Lung (tissue), 12 donors: ENCODE results near the gene SRD5A1. TPM values are rescaled to one million over a fixed set of nuclear protein-coding genes. Genes with fewer than 3 reads are reported as not detected.

Source experiments
- ATAC-seq: fragments of 200-7000 bp; cut with Tn5 transposase; one replicate; pipeline ENCODE4 v1.9.1; 2020; ENCODE audit warnings: moderate number of reproducible peaks; ENCODE audit not compliant: insufficient read depth, low FRiP score
- DNase-seq, 3 donors: peaks; one replicate each; pipeline ENCODE4 v3.0.0-alpha.2; 2013 to 2017
- H3K27ac ChIP-seq, 2 donors: one replicate each; pipeline ENCODE4 v1.5.1; 2013; ENCODE audit warnings: mild to moderate bottlenecking in 2 of 2, moderate library complexity in 2 of 2, control low read depth in 1 of 2, inconsistent platforms in 1 of 2, low read depth in 1 of 2, low read length in 1 of 2
- H3K27me3 ChIP-seq, 3 donors: one replicate each; pipeline ENCODE4 v1.5.1; 2013; ENCODE audit warnings: low read length in 2 of 3; ENCODE audit not compliant: control insufficient read depth in 3 of 3, insufficient read depth in 3 of 3
- H3K36me3 ChIP-seq, 4 donors: one replicate each; pipeline ENCODE4 v1.5.1; 2013; ENCODE audit warnings: low read length in 4 of 4, mild to moderate bottlenecking in 1 of 4, moderate library complexity in 1 of 4; ENCODE audit not compliant: control insufficient read depth in 4 of 4, insufficient read depth in 4 of 4
- H3K4me1 ChIP-seq, 5 donors: one replicate each; pipeline ENCODE4 v1.5.1; 2013; ENCODE audit warnings: low read length in 5 of 5, mild to moderate bottlenecking in 2 of 5, moderate library complexity in 1 of 5; ENCODE audit not compliant: control insufficient read depth in 5 of 5, insufficient read depth in 5 of 5
- H3K4me3 ChIP-seq: one replicate; pipeline ENCODE4 v1.5.1; 2013; ENCODE audit warnings: mild to moderate bottlenecking, control low read depth, moderate library complexity
- H3K9ac ChIP-seq, 2 donors: one replicate each; pipeline ENCODE4 v1.5.1; 2013; ENCODE audit warnings: low read length in 2 of 2, control low read depth in 1 of 2; ENCODE audit not compliant: insufficient read depth in 1 of 2
- H3K9me3 ChIP-seq, 4 donors: one replicate each; pipeline ENCODE4 v1.5.1; 2013; ENCODE audit warnings: low read length in 3 of 4, mild to moderate bottlenecking in 1 of 4, moderate library complexity in 1 of 4; ENCODE audit not compliant: control insufficient read depth in 4 of 4, insufficient read depth in 3 of 4
- CTCF ChIP-seq: IDR thresholded peaks from 2 replicates; pipeline ENCODE4 v1.5.1; 2012; ENCODE audit warnings: mild to moderate bottlenecking; ENCODE audit errors: control extremely low read depth, extremely low read depth
- WGBS, 2 donors: extraction: QIAGEN DNeasy Blood & Tissue Kit; methylation state at CpG; one replicate each; pipeline ENCODE4 v1.1.7; 2013; 5-methylcytosine and 5-hydroxymethylcytosine counted together
- polyA plus RNA-seq, 2 donors: library from polyadenylated mRNA; stranded (reverse); fragments of 200-250 nt; gene quantifications; one replicate each; pipeline ENCODE4 v1.2.1, GENCODE V29; 2013
- total RNA-seq, 2 donors: library from RNA; depleted of rRNA in 1 of 2; stranded (reverse); fragments of >200 nt in 1 of 2; gene quantifications; one replicate each; pipeline ENCODE4 v1.2.1, GENCODE V29; 2014 to 2021
- donor health status: control.
- donor health status: control.
- donor health status: Bipolar disorder and iron deficiency.
- donor health status: healthy.
- donor health status: DM: yes; HTN: yes; CAD: no.

SRD5A1 gene
- total and polyA plus RNA-seq, 4 donors, result 2.6 to 14.4 (median 7.3) TPM

DNA sequence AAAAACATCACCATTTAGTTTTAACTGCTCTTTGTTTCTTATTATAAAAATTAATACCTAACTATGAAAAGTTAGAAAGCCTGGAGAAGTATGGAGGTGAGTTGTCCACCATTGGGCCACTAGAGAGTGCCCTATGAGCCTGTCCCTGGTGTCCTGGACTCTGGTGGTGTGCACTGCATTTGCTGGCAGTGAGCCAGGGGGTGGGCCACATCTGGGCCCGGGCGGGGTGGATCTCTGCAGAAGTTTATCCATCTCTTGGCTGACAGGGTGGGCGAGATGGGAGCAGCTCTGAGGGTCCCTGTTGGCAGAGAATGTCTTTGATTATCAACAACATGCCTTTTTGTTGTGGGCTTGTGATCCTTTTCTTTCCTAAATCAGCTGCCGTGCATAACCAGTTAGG is 88.2 kb downstream of the SRD5A1 start:
- Histone ChIP-seq H3K4me3 (no peak overlapping the region), H3K9me3 (no peaks in the 10 kb centered on the region), H3K27me3 (no peaks in the 10 kb centered on the region), H3K9ac (peak overlapping the region in 1 of 2 donors; percentile 53), H3K4me1 (peaks cover 11 to 44% (median 15%) of the 10 kb centered on the region in 5 donors), H3K36me3 (peaks cover 0 to 12% (median 11%) of the 10 kb centered on the region in 4 donors), H3K27ac (no peak overlapping the region)
- ATAC-seq, result no peak
- 44 to 56% methylated on average over 4 of the region's 4 CpGs for WGBS, 2 donors
- no peak for TF ChIP-seq CTCF
- DNase-seq, result no peak

GRCh38 chr5:6722015-6722414 is 88.8 kb downstream of the SRD5A1 start:
- Histone ChIP-seq H3K27me3 (no peaks in the 10 kb centered on the region), H3K9ac (peak overlapping the region; percentile 13 to 53), H3K9me3 (no peaks in the 10 kb centered on the region), H3K4me1 (peaks cover 8 to 38% (median 15%) of the 10 kb centered on the region in 5 donors), H3K27ac (peak overlapping the region in 1 of 2 donors; percentile 13), H3K36me3 (peaks cover 0 to 12% (median 9%) of the 10 kb centered on the region in 4 donors), H3K4me3 (no peak overlapping the region)
- TF ChIP-seq CTCF, result no peak
- DNase-seq (peak in 1 of 3 donors; percentile 69), ATAC-seq (no peak)
- 44 to 45% methylated on average over 6 of the region's 6 CpGs for WGBS, 2 donors

- H3K27ac ChIP-seq, result no peak overlapping the region
- no peaks in the 10 kb centered on the region for H3K9me3 ChIP-seq
- DNase-seq (no peak), ATAC-seq (no peak)
- peaks cover 3 to 44% (median 19%) of the 10 kb centered on the region in 5 donors for H3K4me1 ChIP-seq
- no peaks in the 10 kb centered on the region for H3K27me3 ChIP-seq
- peaks cover 0 to 11% (median 7%) of the 10 kb centered on the region in 4 donors for H3K36me3 ChIP-seq
- 60% methylated on average over 14 of the region's 14 CpGs for WGBS, 2 donors
- H3K9ac ChIP-seq, result no peak overlapping the region
- no peak for TF ChIP-seq CTCF
- no peak overlapping the region for H3K4me3 ChIP-seq
These were observed 90.0 kb downstream of the SRD5A1 start for GRCh38 chr5:6723122-6723815.
